H9 (cell line): Measurements from ENCODE around the gene MZT2A. TPM values are rescaled to one million over a fixed set of nuclear protein-coding genes. Genes with fewer than 3 reads are reported as not detected.
"Not testable (repeated sequence)": the region's sequence is repeated elsewhere in the genome, so short reads cannot be mapped to it uniquely, and the experiment has no call there.

Experiments used
- DNase-seq: peaks from one replicate; pipeline ENCODE4 v3.0.0-alpha.2; 2017
- H2AFZ ChIP-seq: one replicate; pipeline ENCODE4 v1.6.1; 2013; ENCODE audit warnings: mild to moderate bottlenecking, low read length, control low read depth, moderate library complexity
- H2AK5ac ChIP-seq: 2 replicates; pipeline ENCODE4 v1.6.1; 2013; ENCODE audit warnings: low read length, control low read depth, mixed read lengths; ENCODE audit not compliant: insufficient read length
- H2BK120ac ChIP-seq: one replicate; pipeline ENCODE4 v1.6.1; 2013; ENCODE audit warnings: low read depth, mild to moderate bottlenecking, low read length, control low read depth, inconsistent platforms; ENCODE audit not compliant: poor library complexity, severe bottlenecking
- H2BK12ac ChIP-seq: 2 replicates; pipeline ENCODE4 v1.6.1; 2013; ENCODE audit warnings: low read length, control low read depth, mixed read lengths, low read depth; ENCODE audit not compliant: insufficient read length
- H2BK15ac ChIP-seq: 2 replicates; pipeline ENCODE4 v1.6.1; 2013; ENCODE audit warnings: low read depth, low read length, control low read depth
- H2BK20ac ChIP-seq: one replicate; pipeline ENCODE4 v1.6.1; 2013; ENCODE audit warnings: low read depth, mild to moderate bottlenecking, low read length, control low read depth, inconsistent platforms; ENCODE audit not compliant: poor library complexity, severe bottlenecking
- H2BK5ac ChIP-seq: 2 replicates; pipeline ENCODE4 v1.6.1; 2013; ENCODE audit warnings: low read length, control low read depth, mixed read lengths; ENCODE audit not compliant: insufficient read length
- H3K14ac ChIP-seq: 2 replicates; pipeline ENCODE4 v1.6.1; 2013; ENCODE audit warnings: low read length, control low read depth; ENCODE audit not compliant: insufficient read depth
- H3K18ac ChIP-seq: 2 replicates; pipeline ENCODE4 v1.6.1; 2013; ENCODE audit warnings: low read depth, mild to moderate bottlenecking, mixed read lengths, low read length, control low read depth; ENCODE audit not compliant: insufficient read length
- H3K23ac ChIP-seq: 2 replicates; pipeline ENCODE4 v1.6.1; 2013; ENCODE audit warnings: low read length, control low read depth, mixed read lengths, low read depth; ENCODE audit not compliant: insufficient read length
- H3K23me2 ChIP-seq: 2 replicates; pipeline ENCODE4 v1.6.1; 2013; ENCODE audit warnings: low read depth, mild to moderate bottlenecking, mixed read lengths, low read length, control low read depth; ENCODE audit not compliant: insufficient read length, poor library complexity, severe bottlenecking
- H3K27ac ChIP-seq: 2 replicates; pipeline ENCODE4 v1.5.1; 2013; ENCODE audit warnings: low read length, control low read depth, mixed read lengths, low read depth; ENCODE audit not compliant: insufficient read length
- H3K27me3 ChIP-seq: 2 replicates; pipeline ENCODE4 v1.6.1; 2013; ENCODE audit warnings: low read length, control low read depth, inconsistent platforms; ENCODE audit not compliant: insufficient read depth
- H3K4ac ChIP-seq: 2 replicates; pipeline ENCODE4 v1.6.1; 2013; ENCODE audit warnings: low read depth, mild to moderate bottlenecking, control low read depth, inconsistent platforms, low read length, moderate library complexity
- H3K4me1 ChIP-seq: 2 replicates; pipeline ENCODE4 v1.6.1; 2013; ENCODE audit warnings: low read length, control low read depth, inconsistent platforms; ENCODE audit not compliant: insufficient read depth
- H3K4me2 ChIP-seq: 2 replicates; pipeline ENCODE4 v1.6.1; 2013; ENCODE audit warnings: low read length, control low read depth, mixed read lengths; ENCODE audit not compliant: insufficient read length, insufficient read depth
- H3K56ac ChIP-seq: 2 replicates; pipeline ENCODE4 v1.6.1; 2013; ENCODE audit warnings: low read depth, mild to moderate bottlenecking, mixed read lengths, low read length, control low read depth; ENCODE audit not compliant: insufficient read length
- H3K79me1 ChIP-seq: 2 replicates; pipeline ENCODE4 v1.6.1; 2013; ENCODE audit warnings: low read depth, mild to moderate bottlenecking, moderate library complexity, low read length, control low read depth, inconsistent platforms; ENCODE audit not compliant: insufficient read depth, poor library complexity, severe bottlenecking
- H3K79me2 ChIP-seq: 2 replicates; pipeline ENCODE4 v1.6.1; 2013; ENCODE audit warnings: low read length, control low read depth, inconsistent platforms; ENCODE audit not compliant: insufficient read depth
- H3K9ac ChIP-seq: 2 replicates; pipeline ENCODE4 v1.6.1; 2013; ENCODE audit warnings: low read length, control low read depth, mixed read lengths; ENCODE audit not compliant: insufficient read length; ENCODE audit errors: extremely low read depth
- H3K9me3 ChIP-seq: one replicate; pipeline ENCODE4 v1.6.1; 2013; ENCODE audit warnings: low read depth, low read length, inconsistent platforms; ENCODE audit not compliant: control insufficient read depth
- H3T11ph ChIP-seq: one replicate; pipeline ENCODE4 v1.6.1; 2013; ENCODE audit warnings: mild to moderate bottlenecking, low read length, control low read depth, inconsistent platforms
- H4K20me1 ChIP-seq: one replicate; pipeline ENCODE4 v1.6.1; 2013; ENCODE audit not compliant: control insufficient read depth, insufficient read length, insufficient read depth
- H4K5ac ChIP-seq: 2 replicates; pipeline ENCODE4 v1.6.1; 2013; ENCODE audit warnings: low read depth, mild to moderate bottlenecking, mixed read lengths, low read length, control low read depth; ENCODE audit not compliant: insufficient read length
- H4K8ac ChIP-seq: replicated peaks from 2 replicates; pipeline ENCODE4 v1.6.1; 2013; ENCODE audit warnings: low read length, control low read depth, mixed read lengths, low read depth; ENCODE audit not compliant: insufficient read length
- H4K91ac ChIP-seq: 2 replicates; pipeline ENCODE4 v1.6.1; 2013; ENCODE audit warnings: low read depth, mild to moderate bottlenecking, moderate library complexity, mixed read lengths, low read length, control low read depth; ENCODE audit not compliant: insufficient read length
- H3K27ac Mint-ChIP-seq, 3 experiments: 2 replicates in 2 of 3; 3 replicates in 1 of 3; pipeline ENCODE4 v1.8.0; 2020 to 2021; ENCODE audit warnings: mixed read lengths in 3 of 3, mild to moderate bottlenecking in 1 of 3, moderate library complexity in 1 of 3
- H3K27me3 Mint-ChIP-seq: 2 replicates; pipeline ENCODE4 v1.8.0; 2021; ENCODE audit warnings: low read depth, mild to moderate bottlenecking, moderate library complexity, mixed read lengths
- H3K36me3 Mint-ChIP-seq, 3 experiments: 2 replicates in 2 of 3; 3 replicates in 1 of 3; pipeline ENCODE4 v1.8.0; 2020 to 2021; ENCODE audit warnings: low read depth in 3 of 3, mixed read lengths in 3 of 3; ENCODE audit not compliant: insufficient read depth in 1 of 3
- H3K4me1 Mint-ChIP-seq, 2 experiments: 2 replicates each; pipeline ENCODE4 v1.8.0; 2020; ENCODE audit warnings: mixed read lengths in 2 of 2
- H3K4me3 Mint-ChIP-seq, 2 experiments: 2 replicates in 1 of 2; 3 replicates in 1 of 2; pipeline ENCODE4 v1.8.0; 2020 to 2021; ENCODE audit warnings: mild to moderate bottlenecking in 2 of 2, mixed read lengths in 2 of 2, moderate library complexity in 1 of 2
- H3K9me3 Mint-ChIP-seq, 2 experiments: 2 replicates in 1 of 2; 3 replicates in 1 of 2; pipeline ENCODE4 v1.8.0; 2020; ENCODE audit warnings: mild to moderate bottlenecking in 2 of 2, mixed read lengths in 2 of 2, moderate library complexity in 1 of 2
- WGBS: extraction: QIAGEN DNeasy Blood & Tissue Kit; methylation state at CpG from one replicate; pipeline ENCODE4 v1.1.7; 2013; ENCODE audit warnings: missing lambda C conversion rate, low lambda C conversion rate, mixed read lengths; ENCODE audit not compliant: insufficient read length; ENCODE audit errors: extremely low coverage; 5-methylcytosine and 5-hydroxymethylcytosine counted together
- total RNA-seq: library from RNA; stranded (reverse); gene quantifications from 2 replicates; pipeline ENCODE4 v1.2.1, GENCODE V29; 2021

The MZT2A gene
- total RNA-seq, 1 experiment from 2014 or later, result 127 TPM

DNA sequence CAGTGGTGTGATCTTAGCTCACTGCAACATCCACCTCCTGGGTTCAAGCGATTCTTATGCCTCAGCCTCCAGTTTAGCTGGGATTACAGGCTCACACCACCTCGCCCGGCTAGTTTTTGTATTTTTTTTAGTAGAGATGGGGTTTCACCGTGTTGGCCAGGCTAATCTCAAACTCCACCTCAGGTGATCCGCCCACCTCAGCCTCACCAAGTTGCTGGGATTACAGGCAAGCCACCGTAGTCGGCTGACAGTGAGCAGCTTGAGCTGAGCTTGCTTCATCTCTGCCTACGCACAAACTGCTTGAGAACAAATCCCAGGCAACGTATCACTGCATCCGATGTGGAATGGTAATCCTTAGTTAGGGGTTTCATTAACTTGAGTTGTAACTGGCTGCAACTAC is 24.5 kb downstream of the MZT2A start:
- H2BK12ac ChIP-seq, H3K56ac ChIP-seq, H2BK20ac ChIP-seq, H2BK15ac ChIP-seq, H3K14ac ChIP-seq, H3K9me3 ChIP-seq, H3K4ac ChIP-seq, H3K4me3 Mint-ChIP-seq, H3K4me2 ChIP-seq, H3T11ph ChIP-seq, H3K27me3 ChIP-seq, H4K91ac ChIP-seq, H2AFZ ChIP-seq, H3K4me1 ChIP-seq, H3K9ac ChIP-seq, DNase-seq, H3K79me2 ChIP-seq, H3K27me3 Mint-ChIP-seq, H3K79me1 ChIP-seq, H2BK120ac ChIP-seq, H3K4me1 Mint-ChIP-seq, H4K8ac ChIP-seq, H3K36me3 Mint-ChIP-seq, H2BK5ac ChIP-seq, H3K9me3 Mint-ChIP-seq, H4K20me1 ChIP-seq, H3K27ac Mint-ChIP-seq, H2AK5ac ChIP-seq, H3K23me2 ChIP-seq, H3K27ac ChIP-seq, H4K5ac ChIP-seq, H3K23ac ChIP-seq, H3K18ac ChIP-seq: not testable (repeated sequence)
- no CpG with 5 or more reads among the region's 10 CpGs for WGBS

DNA sequence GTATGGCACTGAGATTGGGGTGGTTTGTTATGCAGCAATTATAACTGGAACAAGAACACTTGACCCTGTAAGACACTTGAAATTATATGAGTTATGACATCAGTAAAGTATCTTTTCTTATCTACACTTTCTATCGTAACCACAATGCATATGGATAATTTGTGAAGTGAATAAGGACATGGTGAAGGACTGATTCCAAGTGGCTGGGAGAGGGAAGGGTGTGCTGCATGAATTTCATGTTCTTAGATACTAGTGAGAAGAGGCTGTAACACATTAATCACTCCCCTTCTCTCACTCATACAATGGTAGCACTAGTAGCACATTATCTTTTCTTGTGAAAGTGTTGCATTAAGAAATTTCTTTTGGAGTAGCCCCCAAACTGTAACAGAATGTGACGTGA is 37.3 kb downstream of the MZT2A start:
- not testable (repeated sequence) for H3K27me3 ChIP-seq, H3K27me3 Mint-ChIP-seq, H2BK12ac ChIP-seq, H3K18ac ChIP-seq, H3K27ac Mint-ChIP-seq, H3K79me1 ChIP-seq, H3K9me3 ChIP-seq, H3K4me2 ChIP-seq, H3K79me2 ChIP-seq, H3K27ac ChIP-seq, H2BK5ac ChIP-seq, H3K14ac ChIP-seq, H3K9me3 Mint-ChIP-seq, H3K4ac ChIP-seq, H2BK15ac ChIP-seq, H3K23ac ChIP-seq, H3K23me2 ChIP-seq, H2BK120ac ChIP-seq, H4K5ac ChIP-seq, H4K20me1 ChIP-seq, H3K9ac ChIP-seq, H2BK20ac ChIP-seq, DNase-seq, H4K8ac ChIP-seq, H3K36me3 Mint-ChIP-seq, H4K91ac ChIP-seq, H2AFZ ChIP-seq, H3K4me1 ChIP-seq, H3K4me3 Mint-ChIP-seq, H3K4me1 Mint-ChIP-seq, H3K56ac ChIP-seq, H3T11ph ChIP-seq, H2AK5ac ChIP-seq
- no CpG with 5 or more reads among the region's 2 CpGs for WGBS
